ENCODE data around the gene ADGRA1. TPM values are rescaled to one million over a fixed set of nuclear protein-coding genes. Genes with fewer than 3 reads are reported as not detected.

Gene ADGRA1
- total and polyA plus RNA-seq, 2 donors (not counting 1 experiment from before 2014, with no cell fraction given): not detected

DNA sequence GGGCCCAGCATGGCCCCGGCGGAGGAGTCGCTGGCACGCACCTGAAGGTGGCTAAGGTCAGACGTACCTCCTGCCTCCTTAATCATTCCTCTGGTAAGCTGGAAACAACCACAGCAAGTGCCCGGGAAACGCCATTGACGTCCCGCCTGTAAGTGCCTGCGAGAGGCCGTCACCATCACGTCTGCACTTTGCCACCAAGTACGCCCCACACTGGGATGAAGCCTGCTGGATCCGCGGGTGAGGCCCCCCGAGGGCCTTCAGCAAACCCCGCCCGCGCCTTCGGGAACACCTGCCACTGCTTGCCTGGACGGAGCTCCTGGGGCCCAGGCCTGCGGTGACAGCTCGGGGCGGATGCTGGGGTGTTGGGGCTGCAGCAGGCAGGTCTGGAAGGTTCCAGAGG is 12.5 kb downstream of the ADGRA1 start:
- DNase-seq (ENCODE audit: low read depth in 2 of 2): no peak
- H3K4me3 ChIP-seq (replicated peaks in 1 of 4; ENCODE audit: control extremely low read depth in 1 of 4, insufficient read depth in 1 of 4, low read depth in 3 of 4, low read length in 4 of 4): no peak overlapping the region
- H2AFZ ChIP-seq (ENCODE audit: low read length): no peak overlapping the region
- H3K27ac ChIP-seq (ENCODE audit: insufficient read depth, low read length): no peak overlapping the region
- H3K4me1 ChIP-seq (ENCODE audit: control insufficient read depth, extremely low read depth, insufficient read depth, low read length): no peaks in the 10 kb centered on the region
- H3K27me3 ChIP-seq (ENCODE audit: control insufficient read depth, insufficient read depth, low read length): no peaks in the 10 kb centered on the region
- no peaks in the 10 kb centered on the region for H4K20me1 ChIP-seq (ENCODE audit: control insufficient read depth, extremely low read depth, insufficient read depth, low read length)
- no peaks in the 10 kb centered on the region for H3K79me2 ChIP-seq (ENCODE audit: control insufficient read depth, insufficient read depth, low read length)
- H3K9ac ChIP-seq (ENCODE audit: insufficient read depth, low read length): no peak overlapping the region
- H3K4me2 ChIP-seq (ENCODE audit: extremely low read depth, insufficient read depth, low read length): no peak overlapping the region
- TF ChIP-seq CTCF (conservative IDR thresholded peaks at IDR 0.05 in 1 of 2, IDR thresholded peaks at IDR 0.05 in 1 of 2; ENCODE audit: low read depth in 1 of 2, low read length in 2 of 2) (no peak), EZH2 (IDR thresholded peaks at IDR 0.05; ENCODE audit: low read length, missing control alignments) (no peak)
- H3K36me3 ChIP-seq (ENCODE audit: control insufficient read depth, insufficient read depth, low read length): no peaks in the 10 kb centered on the region
- no peaks in the 10 kb centered on the region for H3K9me3 ChIP-seq (ENCODE audit: control insufficient read depth, insufficient read depth, low read depth, low read length)

GRCh38 chr10:133100706-133101415 is 13.1 kb downstream of the ADGRA1 start:
- no peak overlapping the region for H2AFZ ChIP-seq (ENCODE audit: low read length)

DNA sequence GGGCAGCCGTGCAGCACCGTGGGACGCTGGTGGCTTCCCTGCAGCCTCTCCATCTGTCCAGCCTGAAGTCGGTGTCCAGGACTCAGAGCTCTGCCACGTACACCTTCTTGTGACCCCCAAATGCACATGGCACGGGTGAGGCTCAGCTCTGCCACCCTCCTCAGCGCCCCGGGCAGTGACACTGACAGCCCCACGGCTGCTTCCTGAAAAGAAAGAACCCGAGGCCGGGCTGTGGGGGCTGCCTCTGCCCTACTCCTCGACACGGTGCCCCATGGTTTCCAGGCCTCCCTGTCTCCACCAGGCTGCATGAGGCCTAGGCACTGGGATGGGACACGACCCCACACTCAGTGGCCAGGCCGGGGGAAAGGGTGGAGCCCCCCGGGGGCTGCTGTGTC is 13.7 kb downstream of the ADGRA1 start:
- H3K36me3 ChIP-seq (ENCODE audit: control insufficient read depth, insufficient read depth, low read length): no peaks in the 10 kb centered on the region
- no peak overlapping the region for H3K4me2 ChIP-seq (ENCODE audit: extremely low read depth, insufficient read depth, low read length)

More at GRCh38 chr10:133100706-133101415, 13.1 kb downstream of the ADGRA1 start:
- no peaks in the 10 kb centered on the region for H3K79me2 ChIP-seq (ENCODE audit: control insufficient read depth, insufficient read depth, low read length)
- no peak overlapping the region for H3K9ac ChIP-seq (ENCODE audit: insufficient read depth, low read length)
- H3K36me3 ChIP-seq (ENCODE audit: control insufficient read depth, insufficient read depth, low read length): no peaks in the 10 kb centered on the region
- H3K4me3 ChIP-seq (replicated peaks in 1 of 4; ENCODE audit: control extremely low read depth in 1 of 4, insufficient read depth in 1 of 4, low read depth in 3 of 4, low read length in 4 of 4): no peak overlapping the region
- H3K4me1 ChIP-seq (ENCODE audit: control insufficient read depth, extremely low read depth, insufficient read depth, low read length): no peaks in the 10 kb centered on the region
- H3K27ac ChIP-seq (ENCODE audit: insufficient read depth, low read length): no peak overlapping the region
- no peaks in the 10 kb centered on the region for H3K27me3 ChIP-seq (ENCODE audit: control insufficient read depth, insufficient read depth, low read length)
- H4K20me1 ChIP-seq (ENCODE audit: control insufficient read depth, extremely low read depth, insufficient read depth, low read length): no peaks in the 10 kb centered on the region
- TF ChIP-seq CTCF (conservative IDR thresholded peaks at IDR 0.05 in 1 of 2, IDR thresholded peaks at IDR 0.05 in 1 of 2; ENCODE audit: low read depth in 1 of 2, low read length in 2 of 2) (no peak), EZH2 (IDR thresholded peaks at IDR 0.05; ENCODE audit: low read length, missing control alignments) (no peak)
- DNase-seq (ENCODE audit: low read depth in 2 of 2): no peak
- H3K4me2 ChIP-seq (ENCODE audit: extremely low read depth, insufficient read depth, low read length): no peak overlapping the region
- no peaks in the 10 kb centered on the region for H3K9me3 ChIP-seq (ENCODE audit: control insufficient read depth, insufficient read depth, low read depth, low read length)

More for the DNA sequence above, 13.7 kb downstream of the ADGRA1 start:
- Histone ChIP-seq H3K27me3 (ENCODE audit: control insufficient read depth, insufficient read depth, low read length) (no peaks in the 10 kb centered on the region), H3K79me2 (ENCODE audit: control insufficient read depth, insufficient read depth, low read length) (no peaks in the 10 kb centered on the region), H3K9ac (ENCODE audit: insufficient read depth, low read length) (no peak overlapping the region), H3K4me1 (ENCODE audit: control insufficient read depth, extremely low read depth, insufficient read depth, low read length) (no peaks in the 10 kb centered on the region), H2AFZ (ENCODE audit: low read length) (no peak overlapping the region), H3K4me3 (replicated peaks in 1 of 4; ENCODE audit: control extremely low read depth in 1 of 4, insufficient read depth in 1 of 4, low read depth in 3 of 4, low read length in 4 of 4) (no peak overlapping the region), H3K27ac (ENCODE audit: insufficient read depth, low read length) (no peak overlapping the region), H3K9me3 (ENCODE audit: control insufficient read depth, insufficient read depth, low read depth, low read length) (no peaks in the 10 kb centered on the region), H4K20me1 (ENCODE audit: control insufficient read depth, extremely low read depth, insufficient read depth, low read length) (no peaks in the 10 kb centered on the region)
- TF ChIP-seq CTCF (conservative IDR thresholded peaks at IDR 0.05 in 1 of 2, IDR thresholded peaks at IDR 0.05 in 1 of 2; ENCODE audit: low read depth in 1 of 2, low read length in 2 of 2) (no peak), EZH2 (IDR thresholded peaks at IDR 0.05; ENCODE audit: low read length, missing control alignments) (no peak)
- DNase-seq (ENCODE audit: low read depth in 2 of 2): no peak
